ENCODE results near the gene CLEC16A.
"Not testable (repeated sequence)": the region's sequence is repeated elsewhere in the genome, so short reads cannot be mapped to it uniquely, and the experiment has no call there.

CLEC16A gene

DNA sequence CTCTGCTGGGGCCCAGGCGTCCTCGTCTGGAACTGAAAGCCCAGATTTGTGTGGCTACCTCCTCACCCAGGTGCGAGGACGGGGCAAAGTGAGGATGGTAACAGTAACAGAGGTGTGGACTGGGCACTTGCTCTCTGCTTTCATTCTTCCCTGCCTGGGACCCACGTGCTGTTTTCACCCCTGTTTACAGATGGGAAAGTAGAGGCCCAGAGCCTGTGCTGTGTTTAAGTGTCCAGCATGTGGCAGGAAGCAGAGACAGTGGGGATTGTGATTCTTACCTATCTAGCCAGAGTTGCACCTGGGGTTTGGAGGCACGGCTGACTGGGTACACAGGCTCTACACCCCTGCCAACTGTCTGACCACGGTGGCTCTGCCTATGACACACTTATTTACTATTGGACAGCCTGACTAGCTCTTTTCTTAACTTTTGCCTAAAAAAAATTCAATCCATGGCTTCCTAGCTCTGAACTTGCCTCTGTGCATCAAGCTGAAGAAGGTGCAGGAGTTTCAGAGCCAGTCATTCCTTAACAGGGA is 155.4 kb downstream of the CLEC16A start:
- no peak for DNase-seq (ENCODE audit: low spot score)

DNA sequence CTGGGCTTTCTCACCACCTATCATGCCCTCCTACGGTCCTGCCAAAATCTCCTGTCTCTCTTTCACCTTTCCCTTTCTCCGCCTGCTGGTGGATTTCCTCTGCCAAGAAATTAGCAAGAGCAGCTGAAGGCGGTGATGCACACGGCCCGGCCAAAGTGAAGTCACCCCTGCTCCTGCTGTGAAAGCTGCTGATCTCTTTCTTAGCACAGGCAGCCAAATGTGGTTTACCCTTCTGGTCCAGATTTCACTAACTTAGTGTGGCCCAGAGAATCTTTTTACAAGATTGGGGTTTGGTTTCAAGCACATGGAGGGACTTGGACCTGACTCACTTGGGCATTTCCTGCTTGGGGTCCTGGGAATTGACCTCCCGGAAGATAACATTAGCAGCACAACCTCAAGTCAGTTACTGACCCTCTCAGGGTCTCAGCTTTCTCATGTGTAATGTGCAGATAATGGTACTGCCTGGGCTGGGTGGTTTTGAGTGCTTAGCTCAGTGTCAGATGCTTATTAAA is 155.9 kb downstream of the CLEC16A start:
- peak; percentile 94 for DNase-seq (ENCODE audit: low spot score)

DNA sequence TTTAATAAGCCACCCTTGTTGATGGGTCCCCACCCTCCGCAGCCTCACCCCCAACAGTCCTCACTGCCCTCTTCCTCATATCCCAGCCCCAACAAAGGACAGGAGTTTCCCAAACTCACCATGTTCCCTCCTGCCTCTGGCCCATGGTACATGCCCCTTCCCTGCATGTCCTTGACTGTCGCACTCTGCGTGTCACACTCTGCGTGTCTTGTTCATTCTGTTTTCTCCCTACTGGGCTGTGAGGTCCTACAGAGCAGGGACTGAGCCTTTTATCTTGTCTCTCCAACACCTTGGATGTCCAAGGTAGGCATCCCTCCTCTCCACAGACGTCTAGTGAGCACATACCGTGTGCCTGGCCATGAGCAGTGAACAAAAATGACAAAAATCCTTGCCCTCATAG is 156.9 kb downstream of the CLEC16A start:
- DNase-seq (ENCODE audit: low spot score) = no peak

DNA sequence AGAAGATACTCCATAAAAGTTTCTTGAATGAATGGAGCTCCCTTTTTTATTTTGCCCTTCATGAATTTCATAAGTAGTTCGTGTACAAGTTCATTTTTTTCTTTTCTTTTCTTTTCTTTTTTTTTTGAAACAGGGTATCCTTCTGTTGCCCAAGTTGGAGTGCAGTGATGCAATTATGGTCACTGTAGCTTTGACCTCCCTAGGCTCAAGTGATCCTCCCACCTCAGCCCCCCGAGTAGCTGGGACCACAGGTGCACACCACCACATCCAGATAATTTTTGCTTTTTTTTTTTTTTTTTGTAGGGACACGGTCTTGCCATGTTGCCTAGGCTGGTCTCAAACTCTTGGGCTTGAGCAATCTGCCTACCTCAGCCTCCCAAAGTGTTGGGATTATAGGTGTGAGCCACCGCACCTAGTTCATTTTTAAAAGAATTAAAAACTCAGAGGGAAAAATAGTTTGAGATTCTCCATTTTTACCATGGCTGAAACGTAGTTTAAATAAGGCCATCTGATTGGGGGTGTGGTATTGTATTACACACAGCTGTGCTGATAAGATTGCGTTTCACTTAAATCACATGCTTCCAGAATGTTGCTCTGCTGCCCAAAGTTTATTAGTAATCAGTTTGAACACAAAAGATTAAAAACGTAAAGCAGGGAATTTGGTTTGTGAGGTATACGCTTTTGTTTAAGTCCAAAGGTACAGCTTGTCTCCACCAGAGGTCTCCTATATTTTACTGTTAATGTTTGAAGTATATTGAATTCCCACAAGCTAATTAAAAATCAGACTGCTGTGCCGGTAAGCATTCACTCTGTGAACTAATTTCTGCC is 157.5 kb downstream of the CLEC16A start:
- DNase-seq (ENCODE audit: low spot score) = no peak

DNA sequence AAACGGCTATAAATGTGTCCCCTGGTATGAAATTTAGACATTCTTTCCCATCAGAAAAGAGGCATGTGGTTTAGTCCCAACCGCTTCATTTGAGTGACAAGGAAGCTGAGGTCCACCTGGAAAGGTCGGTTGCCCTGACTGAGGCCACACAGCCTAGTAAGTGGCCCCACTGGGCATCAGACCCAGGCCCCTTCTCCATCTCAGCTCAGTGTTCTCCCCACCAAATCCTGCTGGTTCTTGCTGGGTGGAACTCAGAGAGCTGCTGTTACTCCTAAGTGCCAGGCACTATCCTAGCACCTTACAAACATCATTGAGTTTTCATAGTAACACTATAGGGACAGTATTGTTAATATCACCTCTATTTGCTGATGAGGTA is 158.1 kb downstream of the CLEC16A start:
- DNase-seq (ENCODE audit: low spot score) = no peak

DNA sequence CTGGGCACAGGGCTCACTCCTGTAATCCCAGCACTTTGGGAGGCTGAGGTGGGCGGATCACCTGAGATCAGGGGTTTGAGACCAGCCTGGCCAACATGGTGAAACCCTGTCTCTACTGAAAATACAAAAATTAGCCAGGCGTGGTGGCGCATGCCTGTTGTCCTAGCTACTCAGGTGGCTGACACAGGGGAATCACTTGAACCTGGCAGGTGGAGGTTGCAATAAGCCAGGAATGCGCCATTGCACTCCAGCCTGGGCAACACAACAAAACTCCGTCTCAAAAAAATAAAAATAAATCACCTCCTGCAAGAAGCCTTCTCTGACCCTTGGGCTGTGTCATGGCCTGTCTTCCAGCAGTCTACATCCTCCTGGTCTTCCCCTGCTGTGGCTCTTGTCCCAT is 158.9 kb downstream of the CLEC16A start:
- DNase-seq (ENCODE audit: low spot score) = not testable (repeated sequence)

DNA sequence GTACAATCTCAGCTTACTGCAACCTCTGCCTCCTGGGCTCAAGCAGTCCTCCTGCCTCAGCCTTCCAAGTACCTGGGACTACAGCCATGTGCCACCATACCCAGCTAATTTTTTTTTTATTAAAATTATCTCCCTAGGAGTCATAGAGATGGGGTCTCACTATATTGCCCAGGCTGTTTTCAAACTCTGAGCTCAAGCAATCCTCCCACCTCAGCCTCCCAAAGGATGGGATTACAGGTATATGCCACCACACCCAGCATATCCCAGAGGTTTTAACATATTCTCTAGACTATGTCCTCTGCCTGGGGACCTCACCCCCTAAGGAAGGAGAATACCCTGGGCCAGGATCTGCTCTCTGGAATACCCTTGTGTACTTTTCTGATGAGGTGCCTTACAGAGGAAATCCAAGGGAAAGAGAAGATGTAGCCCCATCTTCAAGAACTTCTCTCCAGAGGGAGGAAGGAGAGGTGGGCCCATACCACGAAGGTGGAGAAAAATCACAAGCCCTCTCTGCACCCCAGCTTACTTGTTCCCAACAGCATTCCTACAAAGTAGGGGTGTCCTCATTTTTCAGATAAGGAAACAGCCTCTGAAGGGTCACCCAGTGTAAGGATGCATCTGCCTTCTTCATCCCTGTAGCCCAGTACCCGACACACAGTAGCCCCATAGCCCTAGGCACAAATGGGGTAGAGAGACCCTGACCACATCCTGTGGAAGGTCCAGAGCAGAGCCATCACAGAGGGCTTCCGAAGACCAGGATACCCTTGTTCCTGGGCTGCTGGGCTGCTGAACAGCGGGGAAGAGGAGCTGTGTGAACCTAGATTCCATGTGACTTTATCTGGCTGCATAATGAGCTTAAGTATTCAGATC is 160.0 kb downstream of the CLEC16A start:
- no peak for DNase-seq (ENCODE audit: low spot score)

DNA sequence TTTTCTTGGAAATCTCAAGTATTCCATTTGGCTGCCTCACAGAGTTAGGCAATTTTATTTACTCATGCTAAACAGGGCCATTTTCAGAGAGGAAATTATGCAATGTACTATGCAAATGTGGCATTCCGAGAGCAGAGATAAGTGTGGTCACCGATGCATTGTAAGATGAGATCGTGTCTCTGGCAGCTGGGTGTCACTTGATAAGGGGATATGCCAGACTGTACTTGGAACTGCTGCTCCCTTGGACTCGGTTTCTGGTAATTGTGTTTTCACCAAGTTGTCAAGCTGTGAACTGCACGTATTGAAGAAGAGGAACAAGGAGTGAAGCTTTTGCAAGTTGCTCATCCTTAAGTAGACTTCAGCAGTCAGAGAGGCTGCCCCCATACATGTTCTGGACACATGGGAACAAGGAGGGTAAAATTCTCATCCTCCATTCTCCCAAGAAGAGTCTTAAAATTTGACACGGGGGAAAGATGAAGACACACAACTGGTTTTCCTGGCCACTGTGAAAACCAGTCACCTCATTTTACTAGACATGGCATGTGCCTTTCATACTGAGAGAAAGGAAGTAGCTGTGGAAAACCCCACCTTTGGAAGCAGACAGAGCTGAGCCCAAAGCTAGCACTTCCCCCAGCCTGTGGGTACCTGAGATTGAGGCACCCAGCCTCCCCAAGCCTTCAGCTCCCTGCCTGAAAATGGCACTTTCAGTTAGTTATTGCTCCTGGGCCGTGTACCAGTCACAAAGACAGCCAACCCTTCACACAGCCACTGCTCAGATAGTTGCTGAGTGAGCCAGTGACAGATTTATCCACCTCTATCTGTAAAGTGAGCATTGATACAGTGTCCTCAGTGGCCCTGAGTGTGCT is 160.9 kb downstream of the CLEC16A start:
- peak; percentile 85 for DNase-seq (ENCODE audit: low spot score)

DNA sequence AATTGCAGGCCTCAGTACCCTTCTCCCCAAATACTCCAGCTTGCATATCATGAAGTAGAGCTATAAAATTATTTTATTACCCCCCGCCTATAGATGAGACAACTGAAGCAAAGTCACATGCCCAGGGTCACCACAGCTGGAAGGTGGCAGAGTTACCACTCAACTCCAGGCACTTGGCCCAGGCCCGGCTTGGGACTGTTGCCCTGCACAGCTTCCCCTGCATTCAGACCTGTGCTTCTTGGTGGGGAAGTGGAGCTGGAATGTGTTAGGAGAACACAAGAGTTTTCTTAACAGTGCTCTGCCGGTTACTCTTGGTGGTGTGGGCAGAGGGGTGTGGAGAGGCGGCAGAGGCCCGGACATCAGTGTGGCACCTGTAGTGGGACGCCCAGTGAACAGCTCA is 162.4 kb downstream of the CLEC16A start:
- no peak for DNase-seq (ENCODE audit: low spot score)

DNA sequence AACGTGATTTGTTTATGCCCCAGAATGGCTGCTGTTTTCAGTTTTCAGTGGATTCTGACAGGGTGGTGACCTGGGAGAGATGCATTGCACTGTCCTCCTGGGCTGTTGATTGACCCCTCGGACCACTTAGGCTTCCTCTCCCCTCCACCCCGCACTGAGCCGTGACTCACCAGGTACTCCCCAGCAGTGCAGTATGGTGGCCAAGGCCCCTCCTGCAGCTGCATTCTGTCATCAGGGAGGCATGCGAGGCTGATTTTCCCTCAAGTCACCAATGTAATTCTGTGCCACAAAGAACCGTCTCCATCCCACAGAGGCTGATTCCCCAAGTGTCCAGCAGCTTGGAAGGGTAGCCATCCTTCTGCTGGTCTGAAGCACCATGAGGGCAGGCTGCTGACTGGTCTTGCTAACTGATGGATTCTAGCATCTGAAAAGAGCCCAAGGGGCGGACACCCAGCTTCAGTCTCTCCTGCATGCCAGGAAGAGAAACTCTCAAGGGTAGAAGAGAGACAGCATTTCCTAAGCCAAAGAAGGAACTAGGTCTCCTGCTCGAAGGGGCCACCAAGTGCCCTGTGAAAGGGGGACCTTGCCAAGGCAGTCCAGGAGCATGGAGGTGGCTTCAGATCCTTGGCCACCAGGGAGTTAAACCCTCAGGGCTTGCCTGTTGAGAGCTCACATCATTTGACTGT is 163.6 kb downstream of the CLEC16A start:
- no peak for DNase-seq (ENCODE audit: low spot score)

DNA sequence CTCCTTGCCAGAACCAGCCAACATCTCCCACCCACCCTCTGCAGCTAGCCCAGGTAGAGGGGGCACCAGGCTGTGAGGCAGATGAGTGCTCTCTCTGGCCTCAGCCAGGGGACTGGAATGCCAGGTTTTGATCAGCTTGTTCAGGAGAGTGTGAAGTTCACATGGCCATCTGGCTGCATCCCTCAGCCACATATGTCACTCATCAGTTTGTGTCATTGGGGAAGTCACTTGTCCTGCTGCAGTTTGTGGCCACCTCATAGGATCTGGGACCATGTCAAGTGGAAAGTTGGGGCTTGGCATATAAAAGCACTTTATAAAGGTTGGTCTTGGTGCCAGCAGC is 164.1 kb downstream of the CLEC16A start:
- DNase-seq (ENCODE audit: low spot score) = no peak

DNA sequence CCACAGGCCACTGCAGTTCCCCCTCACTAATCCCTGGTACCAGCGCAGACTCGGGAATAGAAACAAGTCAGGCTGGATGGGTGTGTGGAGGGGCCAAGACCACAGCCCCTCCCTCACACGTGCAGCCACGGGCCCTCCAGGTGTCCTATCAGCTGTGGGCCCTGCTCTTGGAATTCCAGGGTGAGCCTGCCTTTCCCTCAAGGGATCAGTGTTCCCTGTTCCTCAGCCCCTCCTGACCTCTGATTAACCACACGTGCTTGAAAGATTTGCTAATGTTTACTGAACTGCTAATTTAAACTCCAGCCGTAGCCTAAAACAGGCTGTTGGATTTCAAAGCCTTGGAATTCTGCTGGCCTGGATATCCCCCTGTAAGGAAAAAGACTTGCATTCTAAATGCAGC is 165.2 kb downstream of the CLEC16A start:
- no peak for DNase-seq (ENCODE audit: low spot score)

DNA sequence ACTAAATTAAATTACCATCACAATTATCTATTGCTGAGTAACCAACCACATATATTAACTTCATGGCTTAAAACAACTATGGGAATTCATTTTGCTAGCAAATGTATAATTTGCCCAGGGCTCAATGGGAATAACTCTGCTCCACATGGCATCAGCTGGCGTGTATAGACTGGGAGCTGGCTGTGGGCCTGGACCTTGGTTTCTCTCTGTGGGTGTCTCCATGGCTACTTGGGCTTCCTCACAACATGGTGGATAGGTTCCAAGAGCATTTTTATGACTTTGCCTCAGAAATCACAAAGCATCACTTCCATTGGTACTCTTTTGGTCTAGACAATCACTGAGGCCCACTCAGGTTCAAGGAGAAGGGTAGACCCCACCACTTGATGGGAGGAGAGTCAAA is 166.8 kb downstream of the CLEC16A start:
- DNase-seq (ENCODE audit: low spot score) = no peak

DNA sequence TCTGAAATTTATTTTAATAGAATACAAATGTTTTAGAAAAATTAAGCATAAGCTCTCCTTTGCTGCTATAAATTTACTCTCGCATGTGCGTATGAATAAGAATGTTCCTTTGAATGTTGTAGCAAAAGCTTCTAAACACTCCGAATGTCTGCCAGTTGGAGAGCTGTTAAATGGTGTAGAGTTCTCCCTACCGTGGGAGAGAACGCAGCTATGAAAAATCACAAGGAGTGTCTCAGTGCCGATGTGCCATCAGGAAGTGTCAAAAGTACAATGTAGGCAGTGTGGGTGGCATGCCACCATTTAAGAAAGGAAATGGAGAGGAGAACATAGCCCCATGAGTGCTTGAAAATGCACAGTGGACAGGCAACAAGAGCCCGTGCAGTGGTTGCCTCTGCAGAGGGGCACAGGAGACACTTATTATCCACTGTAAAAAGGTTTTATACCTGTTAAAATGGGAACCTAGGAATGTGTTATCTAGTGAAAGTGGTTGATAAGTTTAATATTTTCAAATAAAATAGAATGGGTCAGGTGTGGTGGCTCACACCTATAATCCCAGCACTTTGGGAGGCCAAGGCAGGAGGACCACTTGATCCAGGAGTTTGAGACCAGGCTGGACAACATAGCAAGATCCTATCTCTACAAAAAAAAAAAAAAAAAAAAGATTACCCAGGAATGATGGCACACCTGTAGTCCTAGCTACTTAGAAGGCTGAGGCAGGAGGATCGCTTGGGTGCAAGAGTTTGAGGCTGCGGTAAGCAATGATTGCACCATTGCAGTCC is 167.7 kb downstream of the CLEC16A start:
- DNase-seq (ENCODE audit: low spot score) = no peak

DNA sequence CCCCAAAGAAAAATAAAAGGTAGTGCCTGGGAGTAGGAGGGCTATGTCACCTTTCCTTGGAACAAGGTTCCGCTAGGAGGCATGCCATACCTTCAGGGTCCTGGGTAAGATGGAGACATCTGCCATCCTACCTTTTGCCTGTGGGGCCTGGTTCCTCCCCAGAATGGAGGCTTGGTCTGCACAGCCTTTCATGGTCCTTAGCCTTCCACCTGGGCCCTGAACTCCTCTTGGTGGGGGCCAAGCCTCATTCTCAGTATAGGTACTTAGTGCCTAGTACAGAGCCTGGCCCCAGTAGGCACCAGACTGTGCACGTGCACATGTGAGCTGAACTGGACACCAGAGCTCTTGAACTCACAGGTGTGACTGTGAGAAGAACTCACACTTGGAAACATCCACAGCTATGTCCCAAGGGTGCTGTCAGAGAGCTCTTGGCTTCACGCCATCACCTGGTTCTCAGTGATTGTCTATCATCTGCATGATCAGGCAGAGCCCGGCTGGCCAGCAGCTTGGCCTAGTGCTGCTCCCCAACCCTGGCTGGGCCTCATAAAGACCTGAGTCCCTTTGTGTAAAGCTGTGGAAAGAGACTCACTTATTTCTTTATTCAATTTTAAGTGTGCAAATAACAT is 168.5 kb downstream of the CLEC16A start:
- no peak for DNase-seq (ENCODE audit: low spot score)

DNA sequence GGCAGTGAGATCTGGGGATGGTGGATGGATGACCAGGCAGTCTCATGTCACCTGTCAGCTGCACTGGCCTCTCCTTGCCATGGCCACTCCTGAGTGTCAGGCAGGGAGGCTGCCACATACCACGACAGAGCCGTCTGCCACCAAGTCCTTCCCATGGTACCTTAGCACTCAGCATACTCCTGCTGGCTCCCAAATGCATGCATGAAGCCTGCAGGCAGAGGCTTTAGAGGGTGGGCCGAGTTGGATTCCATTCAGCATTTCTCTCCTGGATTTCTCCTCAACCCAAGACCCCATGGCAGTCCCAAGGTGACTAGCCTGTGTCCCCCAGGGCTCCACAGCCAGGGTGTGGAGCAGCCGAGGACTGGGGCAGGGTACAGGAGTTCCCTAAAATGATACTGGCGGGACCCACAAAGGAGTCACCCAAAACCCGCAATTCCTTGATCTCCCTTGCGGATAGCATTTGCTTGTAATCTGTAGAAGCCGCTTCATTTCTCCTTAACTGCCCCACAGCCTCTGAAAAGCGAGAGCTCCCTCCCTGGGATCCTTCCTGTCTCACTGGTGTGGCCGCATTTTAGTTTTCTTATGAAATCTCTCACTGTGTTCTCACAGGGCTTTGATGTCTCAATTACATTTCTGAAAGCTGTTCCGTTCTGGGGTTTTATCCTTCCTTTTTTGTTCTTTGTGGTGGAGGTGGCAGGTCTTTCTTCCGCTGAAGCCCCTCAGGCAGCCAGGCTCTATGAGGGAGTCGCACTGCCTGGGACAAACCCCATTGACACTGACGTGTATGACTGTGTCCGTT is 170.2 kb downstream of the CLEC16A start:
- DNase-seq (ENCODE audit: low spot score) = peak; percentile 80

DNA sequence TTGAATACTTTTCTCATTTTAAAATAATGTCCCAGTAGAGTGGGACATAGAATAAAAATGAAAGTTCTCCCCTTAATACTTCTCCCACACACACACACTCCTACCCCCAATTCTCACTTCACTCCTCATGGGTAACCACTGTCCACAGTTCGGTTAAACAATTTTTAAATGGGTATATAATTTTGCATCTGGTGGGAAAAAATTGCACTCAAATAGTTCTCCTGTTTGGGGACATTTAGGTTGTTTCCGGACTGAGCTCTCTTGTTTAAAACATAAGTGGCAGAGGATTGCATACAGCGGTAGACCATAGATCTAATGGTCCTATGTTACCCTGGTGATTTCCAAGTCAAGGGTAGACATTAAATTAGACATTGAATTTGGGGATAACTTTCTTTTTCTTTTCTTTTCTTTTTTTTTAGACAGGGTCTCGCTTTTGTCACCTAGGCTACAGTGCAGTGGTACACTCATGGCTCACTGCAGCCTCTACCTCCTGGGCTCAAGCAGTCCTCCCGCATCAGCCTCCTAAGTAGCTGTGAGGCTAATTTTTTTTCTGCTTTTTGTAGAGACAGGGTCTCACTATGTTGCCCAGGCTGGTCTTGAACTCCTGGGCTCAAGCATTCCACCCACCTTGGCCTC is 173.3 kb downstream of the CLEC16A start:
- no peak for DNase-seq (ENCODE audit: low spot score)

DNA sequence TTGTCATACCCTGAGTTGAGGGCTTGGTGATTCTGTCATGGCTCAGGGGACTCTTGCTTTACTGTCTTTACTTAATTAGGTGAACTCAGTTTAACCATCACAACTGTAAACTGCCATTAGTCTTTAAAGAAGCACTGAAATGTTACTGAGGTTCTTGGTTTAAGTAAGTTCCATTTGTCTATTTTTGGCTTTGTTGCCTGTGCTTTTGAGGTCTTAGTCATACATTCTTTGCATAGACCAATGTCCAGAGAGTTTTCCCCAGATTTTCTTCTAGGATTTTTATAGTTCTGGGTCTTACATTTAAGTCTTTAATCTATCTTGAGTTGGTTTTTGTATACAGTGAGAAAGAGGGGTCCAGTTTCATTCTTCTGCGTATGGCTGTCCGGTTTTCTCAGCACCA is 174.1 kb downstream of the CLEC16A start:
- no peak for DNase-seq (ENCODE audit: low spot score)

All from activated CD4-positive, alpha-beta T cell treated with anti-CD3 and anti-CD28 coated beads, Interleukin-2, Interleukin-4, amounts not matched to agents 100 ng/mL and 50 ng/mL, durations not matched to agents 16 hours and 8 hours (primary cell).